Prostate gland (tissue), 2 donors: ENCODE measurements around the gene HAL.

Experiments
- CTCF ChIP-seq, 4 experiments: fragments of 200-600 bp in 2 of 4; fragments of 450-650 bp in 2 of 4; sonication (generic) in 2 of 4; IDR thresholded peaks; 1 replicate in 3 of 4; 2 replicates in 1 of 4; pipeline ENCODE4 v1.5.1; 2016 to 2019; ENCODE audit warnings: antibody characterized with exemption in 4 of 4, mild to moderate bottlenecking in 2 of 4, moderate library complexity in 2 of 4
- POLR2A ChIP-seq: fragments of 450-650 bp; IDR thresholded peaks from one replicate; pipeline ENCODE4 v1.6.1; 2016; ENCODE audit warnings: antibody characterized with exemption, mild to moderate bottlenecking
- POLR2AphosphoS5 ChIP-seq: sonication (generic); formaldehyde crosslinking; IDR thresholded peaks from one replicate; pipeline ENCODE4 v1.6.1; 2017; ENCODE audit warnings: antibody characterized with exemption

GRCh38 chr12:96014943-96015599 is 18.9 kb upstream of the HAL start:
- TF ChIP-seq CTCF (IDR thresholded peaks at IDR 0.05) (no peak), POLR2A (no peak), POLR2AphosphoS5 (no peak)
